NCI-H1436 treated with DMSO at 0.1 percent for 48 hours (cell line): ENCODE data around the gene PLCH2.
"Not testable (repeated sequence)": the region's sequence is repeated elsewhere in the genome, so short reads cannot be mapped to it uniquely, and the experiment has no call there.

Experiments
- DNase-seq: peaks from one replicate; lab custom pipeline; 2025; lab: John Stamatoyannopoulos, UW

PLCH2 gene

GRCh38 chr1:2440346-2440745 lies 35.7 kb upstream of the PLCH2 start:
- not testable (repeated sequence) for DNase-seq

DNA sequence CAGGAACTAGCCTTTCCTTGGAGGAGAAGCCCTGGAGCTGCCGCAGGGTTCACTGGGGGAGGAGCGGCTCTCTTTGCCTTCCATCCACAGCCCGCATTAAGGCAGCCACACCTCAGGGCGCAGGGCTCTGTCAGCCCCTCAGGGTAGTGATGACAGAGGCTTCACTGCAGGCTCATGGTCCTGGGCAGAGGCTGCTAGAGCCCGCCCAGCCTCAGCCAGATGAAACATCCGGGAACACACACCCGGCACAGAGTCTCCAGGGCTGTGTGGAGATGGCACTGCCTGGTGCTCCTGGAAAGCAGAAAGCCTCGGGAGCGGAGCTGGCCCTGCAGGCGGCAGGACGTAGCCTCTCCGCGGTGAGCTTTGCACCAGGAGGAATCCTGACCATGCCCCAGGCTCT lies 34.3 kb upstream of the PLCH2 start:
- DNase-seq: no peak

GRCh38 chr1:2442661-2443060 lies 33.4 kb upstream of the PLCH2 start:
- no peak for DNase-seq

DNA sequence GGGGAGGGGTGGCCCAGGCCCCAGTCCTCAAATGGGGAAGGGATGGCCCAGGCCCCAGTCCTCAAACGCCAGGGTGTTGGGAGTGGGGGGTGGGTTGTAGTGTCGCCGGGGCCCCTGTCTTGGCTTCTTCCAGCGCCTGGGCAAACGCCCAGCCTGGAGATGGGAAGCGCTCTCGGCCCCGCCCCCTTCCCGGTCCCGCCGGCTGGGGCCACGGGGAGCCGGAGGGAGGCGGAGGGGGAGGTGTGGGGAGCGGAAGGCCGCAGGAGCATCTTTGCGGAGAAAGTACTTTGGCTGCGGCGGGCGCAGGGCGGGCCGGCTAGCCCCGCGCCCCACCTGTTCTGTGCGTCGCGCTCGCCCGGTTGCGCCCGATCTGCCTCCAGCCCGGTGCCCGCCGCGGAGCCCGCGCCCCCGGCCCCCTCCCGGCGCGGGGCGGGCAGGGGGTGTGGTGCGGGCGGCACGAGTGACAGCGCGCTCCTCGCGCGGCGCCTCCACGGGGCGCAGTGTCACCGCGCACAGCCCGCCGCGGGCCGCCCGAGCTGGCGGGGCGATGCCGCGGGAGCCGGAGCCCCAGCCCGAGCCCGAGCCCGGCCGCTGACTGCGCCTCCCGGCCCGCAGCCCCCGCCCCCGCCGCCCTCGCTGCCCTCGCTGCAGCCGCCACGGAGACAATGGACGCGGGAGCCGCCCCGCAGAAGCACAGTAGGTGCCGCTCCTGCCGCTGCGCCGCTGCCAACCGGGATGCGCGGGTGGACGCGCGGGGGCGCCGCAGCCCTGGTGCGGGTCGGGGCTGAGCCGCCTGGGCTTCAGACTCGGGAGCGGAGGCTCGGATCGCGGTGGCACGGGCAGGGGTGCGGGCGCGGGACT lies 32.6 kb upstream of the PLCH2 start:
- DNase-seq: no peak

- DNase-seq: no peak
These were observed 31.9 kb upstream of the PLCH2 start for GRCh38 chr1:2444138-2444591.

DNA sequence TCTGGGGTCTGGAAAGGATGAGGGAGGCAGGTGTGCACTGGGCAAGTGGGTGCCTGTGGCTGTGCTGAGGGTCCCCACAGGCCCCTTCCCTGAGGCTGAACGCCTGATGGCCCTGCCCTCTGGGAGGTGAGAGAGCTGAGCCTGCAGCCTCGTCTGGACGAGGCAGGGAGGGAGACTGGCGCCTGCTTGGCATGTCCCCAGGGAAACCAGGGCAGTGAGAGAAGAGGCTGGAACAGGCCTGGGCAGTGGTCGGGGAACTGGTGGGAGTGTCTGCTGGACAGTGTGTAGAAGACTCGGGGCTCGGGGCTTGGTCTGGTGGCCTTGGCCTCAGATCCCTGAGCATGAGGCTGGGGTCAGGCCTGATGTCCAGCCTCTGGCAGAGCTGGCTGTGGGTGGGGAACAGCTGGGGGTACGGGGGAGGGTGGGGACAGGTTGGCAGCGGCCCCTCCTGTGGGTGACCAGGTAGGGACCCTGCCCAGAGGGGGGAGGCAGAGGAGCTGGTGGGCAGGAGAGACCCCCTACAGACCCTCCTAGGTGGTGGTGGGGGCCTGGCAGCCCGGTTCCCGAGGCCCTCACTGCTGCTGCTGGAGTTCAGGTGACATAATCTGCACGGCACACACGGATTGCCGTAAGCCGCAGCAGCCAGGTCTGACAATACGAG lies 30.8 kb upstream of the PLCH2 start:
- no peak for DNase-seq

DNA sequence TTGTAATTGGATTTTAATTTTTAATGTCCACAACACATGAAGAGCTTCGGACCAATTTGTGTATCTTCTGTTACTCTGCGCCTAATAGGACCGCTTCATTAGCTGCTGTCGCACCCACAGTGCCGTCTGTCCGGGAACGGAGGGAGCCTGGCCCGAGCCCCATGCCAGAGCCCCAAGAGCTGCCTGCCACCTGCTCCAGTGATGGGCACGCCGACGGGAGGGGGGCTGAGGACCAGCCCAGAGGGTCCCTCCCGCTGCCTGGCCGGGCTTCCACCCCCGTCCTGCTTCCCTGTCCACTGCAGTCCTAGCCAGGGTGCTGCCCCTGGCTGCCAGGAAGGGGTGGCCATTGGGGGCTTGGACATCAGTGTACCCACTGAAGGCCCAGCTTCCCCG lies 30.3 kb upstream of the PLCH2 start:
- no peak for DNase-seq

DNA sequence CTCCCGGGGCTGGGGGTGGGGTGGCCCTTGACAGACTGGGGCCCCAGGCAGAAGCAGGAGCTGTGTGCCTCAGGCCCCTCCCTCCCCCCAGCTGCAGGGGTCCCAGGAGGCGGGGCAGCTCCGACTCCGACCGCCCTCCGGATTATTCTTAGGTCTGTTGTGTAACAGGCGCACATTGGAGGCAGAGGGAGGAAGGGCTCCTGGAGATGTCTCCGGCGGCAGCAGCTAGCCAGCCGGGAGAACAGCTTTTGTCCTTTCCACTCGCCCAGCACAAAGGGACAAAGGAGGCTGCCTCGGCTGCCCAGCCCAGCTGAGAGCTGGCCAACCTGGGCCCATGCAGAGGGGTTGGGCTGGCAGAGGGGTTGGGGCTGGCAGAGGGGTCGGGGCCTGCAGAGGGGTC lies 29.7 kb upstream of the PLCH2 start:
- DNase-seq: no peak

- no peak for DNase-seq
These were observed 29.2 kb upstream of the PLCH2 start for GRCh38 chr1:2446861-2447260.

- DNase-seq: no peak
These were observed 28.6 kb upstream of the PLCH2 start for GRCh38 chr1:2447276-2448097.

GRCh38 chr1:2448098-2448445 lies 28.0 kb upstream of the PLCH2 start:
- DNase-seq: no peak

GRCh38 chr1:2449636-2450454 lies 26.2 kb upstream of the PLCH2 start:
- DNase-seq: no peak

GRCh38 chr1:2451741-2452140 lies 24.3 kb upstream of the PLCH2 start:
- no peak for DNase-seq

GRCh38 chr1:2452201-2452931 lies 23.7 kb upstream of the PLCH2 start:
- no peak for DNase-seq

- no peak for DNase-seq
These were observed 23.2 kb upstream of the PLCH2 start for GRCh38 chr1:2452932-2453315.

GRCh38 chr1:2454227-2454626 lies 21.9 kb upstream of the PLCH2 start:
- no peak for DNase-seq

GRCh38 chr1:2455757-2456156 lies 20.3 kb upstream of the PLCH2 start:
- no peak for DNase-seq

DNA sequence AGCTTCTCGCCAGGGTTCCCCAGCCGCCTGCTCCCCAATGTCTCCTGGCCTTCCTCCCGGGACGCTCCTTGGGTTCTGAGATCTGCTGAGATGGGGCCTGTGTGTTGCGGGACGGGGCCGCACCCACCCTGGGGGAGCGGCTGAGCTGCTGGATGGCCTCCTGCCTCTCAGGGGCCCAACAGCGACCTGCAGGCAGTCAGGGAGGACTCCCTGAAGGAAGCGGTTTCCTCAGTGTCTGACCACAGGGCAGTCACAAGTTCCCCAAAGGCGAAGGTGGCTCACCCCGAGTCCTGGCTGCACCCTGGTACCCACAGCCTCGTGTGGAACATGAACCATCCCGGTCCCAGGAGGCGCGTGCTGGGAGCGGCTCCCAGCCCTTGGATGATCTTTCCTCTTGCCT lies 18.6 kb upstream of the PLCH2 start:
- no peak for DNase-seq

GRCh38 chr1:2458687-2459086 lies 17.4 kb upstream of the PLCH2 start:
- DNase-seq: no peak

DNA sequence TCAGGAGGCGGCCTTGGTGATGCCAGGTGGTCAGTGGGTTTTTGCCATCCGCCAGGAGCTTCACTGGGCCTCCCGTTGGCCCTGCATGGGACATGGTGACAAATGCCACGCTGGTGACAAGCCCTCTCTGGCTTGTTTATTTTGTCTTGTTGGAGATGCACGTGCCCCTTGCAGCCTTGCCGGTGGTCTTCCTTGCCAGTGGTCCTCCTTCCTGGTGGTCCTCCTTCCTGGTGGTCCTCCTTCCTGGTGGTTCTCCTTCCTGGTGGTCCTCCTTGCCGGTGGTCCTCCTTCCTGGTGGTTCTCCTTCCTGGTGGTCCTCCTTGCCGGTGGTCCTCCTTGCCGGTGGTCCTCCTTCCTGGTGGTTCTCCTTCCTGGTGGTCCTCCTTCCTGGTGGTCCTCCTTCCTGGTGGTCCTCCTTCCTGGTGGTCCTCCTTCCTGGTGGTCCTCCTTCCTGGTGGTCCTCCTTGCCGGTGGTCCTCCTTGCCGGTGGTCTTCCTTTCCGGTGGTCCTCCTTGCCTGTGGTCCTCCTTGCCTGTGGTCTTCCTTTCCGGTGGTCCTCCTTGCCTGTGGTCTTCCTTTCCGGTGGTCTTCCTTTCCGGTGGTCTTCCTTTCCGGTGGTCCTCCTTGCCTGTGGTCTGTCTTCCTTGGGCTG lies 16.9 kb upstream of the PLCH2 start:
- not testable (repeated sequence) for DNase-seq

GRCh38 chr1:2459757-2460156 lies 16.3 kb upstream of the PLCH2 start:
- DNase-seq: no peak
